GM21576 (cell line): ENCODE measurements around the gene EPYC.

Experiments used
- ATAC-seq: cut with Tn5 transposase; IDR thresholded peaks from one replicate; pipeline ENCODE4 v1.9.1; 2021; ENCODE audit warnings: mild to moderate bottlenecking, moderate library complexity; ENCODE audit not compliant: unreplicated experiment

The EPYC gene

DNA sequence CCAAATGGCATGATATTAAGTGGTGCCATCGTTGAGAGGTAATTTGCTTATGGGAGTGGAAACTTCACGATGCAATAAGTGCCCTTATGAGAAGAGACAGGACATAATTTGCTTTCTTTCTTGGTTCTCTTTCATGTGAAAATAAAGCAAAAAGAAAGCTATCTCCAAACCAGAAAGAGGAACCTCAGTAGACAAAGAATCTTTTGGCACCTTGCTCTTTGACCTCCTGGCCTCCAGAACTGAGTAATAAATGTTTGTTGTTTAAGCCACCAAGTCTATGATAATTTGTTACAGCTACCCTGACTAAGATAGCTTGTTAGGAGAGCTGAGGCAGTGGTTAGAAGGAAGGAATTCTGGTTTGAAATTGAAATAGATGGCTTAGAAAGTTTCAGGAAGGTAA, 89.4 kb downstream of the EPYC start:
- no peak for ATAC-seq
